KMS-11 (cell line): ENCODE data around the gene SDHAF3.
A peak's percentile ranks its signal among the peaks of the same experiment; 100 is the strongest.
"Not testable (repeated sequence)": the region's sequence is repeated elsewhere in the genome, so short reads cannot be mapped to it uniquely, and the experiment has no call there.

ENCODE experiments used
- H2AFZ ChIP-seq: fragments of 200-600 bp; sonication (generic); 2 replicates; pipeline ENCODE4 v1.6.1; 2016; ENCODE audit warnings: antibody characterized with exemption, mixed run types, low read depth
- H3K27ac ChIP-seq: fragments of 200-600 bp; sonication (generic); 2 replicates; pipeline ENCODE4 v1.6.1; 2016; ENCODE audit warnings: mild to moderate bottlenecking, mixed run types
- H3K27me3 ChIP-seq: fragments of 200-600 bp; sonication (generic); 2 replicates; pipeline ENCODE4 v1.6.1; 2017; ENCODE audit warnings: mild to moderate bottlenecking, low read depth, mixed run types, moderate library complexity; ENCODE audit not compliant: insufficient read depth
- H3K36me3 ChIP-seq: fragments of 200-600 bp; sonication (generic); 2 replicates; pipeline ENCODE4 v1.6.1; 2017; ENCODE audit warnings: mild to moderate bottlenecking, mixed run types; ENCODE audit not compliant: insufficient read depth
- H3K4me1 ChIP-seq: fragments of 200-600 bp; sonication (generic); 2 replicates; pipeline ENCODE4 v1.6.1; 2016; ENCODE audit warnings: mild to moderate bottlenecking, low read depth, mixed run types; ENCODE audit not compliant: poor library complexity, severe bottlenecking
- H3K4me2 ChIP-seq: fragments of 200-600 bp; sonication (generic); 2 replicates; pipeline ENCODE4 v1.7.0; 2016; ENCODE audit warnings: mild to moderate bottlenecking, mixed run types
- H3K4me3 ChIP-seq: fragments of 200-600 bp; sonication (generic); IDR thresholded peaks from 2 replicates; pipeline ENCODE4 v1.6.1; 2017; ENCODE audit warnings: low read depth, low read length, mixed read lengths; ENCODE audit not compliant: insufficient read depth
- H3K79me2 ChIP-seq: fragments of 200-600 bp; sonication (generic); 2 replicates; pipeline ENCODE4 v1.6.1; 2016; ENCODE audit warnings: low read depth, mixed run types; ENCODE audit not compliant: insufficient read depth
- H3K9ac ChIP-seq: fragments of 200-600 bp; sonication (generic); 2 replicates; pipeline ENCODE4 v1.6.1; 2016; ENCODE audit warnings: mild to moderate bottlenecking, mixed run types
- H4K20me1 ChIP-seq: fragments of 200-600 bp; sonication (generic); 2 replicates; pipeline ENCODE4 v1.6.1; 2016; ENCODE audit warnings: mild to moderate bottlenecking, mixed run types; ENCODE audit not compliant: insufficient read depth
- CTCF ChIP-seq: fragments of 200-600 bp; sonication (generic); conservative IDR thresholded peaks from 2 replicates; pipeline ENCODE4 v1.6.1; 2017; ENCODE audit warnings: low read depth, mild to moderate bottlenecking, antibody characterized with exemption, low read length, moderate library complexity, mixed read lengths

The SDHAF3 gene

GRCh38 chr7:97118306-97118917 lies 914 bp downstream of the SDHAF3 start:
- H3K9ac ChIP-seq, result peak overlapping the region; percentile 81
- H3K27me3 ChIP-seq, result no peaks in the 10 kb centered on the region
- peaks cover 20% of the 10 kb centered on the region for H3K4me1 ChIP-seq
- H3K36me3 ChIP-seq, result no peaks in the 10 kb centered on the region
- peak overlapping the region; percentile 98 for H2AFZ ChIP-seq
- peak overlapping the region; percentile 59 for H3K4me3 ChIP-seq
- peak overlapping the region; percentile 62 for H3K4me2 ChIP-seq
- peak overlapping the region; percentile 80 for H3K27ac ChIP-seq
- no peaks in the 10 kb centered on the region for H4K20me1 ChIP-seq
- no peak for TF ChIP-seq CTCF
- peaks cover 49% of the 10 kb centered on the region for H3K79me2 ChIP-seq

- no peaks in the 10 kb centered on the region for H3K36me3 ChIP-seq
- H3K9ac ChIP-seq, result no peak overlapping the region
- H3K4me2 ChIP-seq, result peak overlapping the region; percentile 62
- peaks cover 20% of the 10 kb centered on the region for H3K4me1 ChIP-seq
- H3K4me3 ChIP-seq, result no peak overlapping the region
- H3K27me3 ChIP-seq, result no peaks in the 10 kb centered on the region
- no peaks in the 10 kb centered on the region for H4K20me1 ChIP-seq
- TF ChIP-seq CTCF, result no peak
- H2AFZ ChIP-seq, result no peak overlapping the region
- H3K79me2 ChIP-seq, result peaks cover 52% of the 10 kb centered on the region
- H3K27ac ChIP-seq, result no peak overlapping the region
Observed at GRCh38 chr7:97119747-97120146, 2.2 kb downstream of the SDHAF3 start.

- H3K9ac ChIP-seq, result no peak overlapping the region
- TF ChIP-seq CTCF, result no peak
- no peaks in the 10 kb centered on the region for H4K20me1 ChIP-seq
- H2AFZ ChIP-seq, result no peak overlapping the region
- H3K79me2 ChIP-seq, result peaks cover 52% of the 10 kb centered on the region
- no peaks in the 10 kb centered on the region for H3K27me3 ChIP-seq
- H3K4me1 ChIP-seq, result peaks cover 20% of the 10 kb centered on the region
- H3K4me3 ChIP-seq, result no peak overlapping the region
- H3K27ac ChIP-seq, result no peak overlapping the region
- no peak overlapping the region for H3K4me2 ChIP-seq
- H3K36me3 ChIP-seq, result no peaks in the 10 kb centered on the region
Observed at GRCh38 chr7:97120713-97121457, 3.4 kb downstream of the SDHAF3 start.

- not testable (repeated sequence) for H3K36me3 ChIP-seq, H3K9ac ChIP-seq, H3K4me2 ChIP-seq, H3K27ac ChIP-seq, H3K27me3 ChIP-seq, H3K4me3 ChIP-seq, H4K20me1 ChIP-seq, H2AFZ ChIP-seq
- Histone ChIP-seq H3K4me1 (peaks cover 16% of the 10 kb centered on the region), H3K79me2 (peaks cover 50% of the 10 kb centered on the region)
Observed at GRCh38 chr7:97123115-97123514, 5.6 kb downstream of the SDHAF3 start.
